ENCODE data around the gene TNK2.

The TNK2 gene

GRCh38 chr3:195900436-195901355, 7.7 kb downstream of the TNK2 start:
- in situ Hi-C loops (cut with HindIII; ENCODE audit: low sequenced_read_pairs): no loop called here

- in situ Hi-C loops (cut with HindIII; ENCODE audit: low sequenced_read_pairs): no loop called here
Measured at GRCh38 chr3:195899701-195900435, 8.5 kb downstream of the TNK2 start.

GRCh38 chr3:195897853-195898415, 10.4 kb downstream of the TNK2 start:
- in situ Hi-C loops (cut with HindIII; ENCODE audit: low sequenced_read_pairs): no loop called here

- in situ Hi-C loops (cut with HindIII; ENCODE audit: low sequenced_read_pairs): no loop called here
Measured at GRCh38 chr3:195897081-195897852, 11.1 kb downstream of the TNK2 start.

- in situ Hi-C loops (cut with HindIII; ENCODE audit: low sequenced_read_pairs): no loop called here
Measured at GRCh38 chr3:195896361-195897080, 11.8 kb downstream of the TNK2 start.

- in situ Hi-C loops (cut with HindIII; ENCODE audit: low sequenced_read_pairs): no loop called here
Measured at GRCh38 chr3:195895861-195896360, 12.4 kb downstream of the TNK2 start.

- in situ Hi-C loops (cut with HindIII; ENCODE audit: low sequenced_read_pairs): no loop called here
Measured at GRCh38 chr3:195895078-195895860, 13.1 kb downstream of the TNK2 start.

- in situ Hi-C loops (cut with HindIII; ENCODE audit: low sequenced_read_pairs): no loop called here
Measured at GRCh38 chr3:195893916-195894465, 14.4 kb downstream of the TNK2 start.

- in situ Hi-C loops (cut with HindIII; ENCODE audit: low sequenced_read_pairs): no loop called here
Measured at GRCh38 chr3:195893516-195893915, 14.8 kb downstream of the TNK2 start.

GRCh38 chr3:195893044-195893395, 15.3 kb downstream of the TNK2 start:
- in situ Hi-C loops (cut with HindIII; ENCODE audit: low sequenced_read_pairs): no loop called here

GRCh38 chr3:195892105-195893043, 16.0 kb downstream of the TNK2 start:
- in situ Hi-C loops (cut with HindIII; ENCODE audit: low sequenced_read_pairs): no loop called here

- in situ Hi-C loops (cut with HindIII; ENCODE audit: low sequenced_read_pairs): no loop called here
Measured at GRCh38 chr3:195891431-195892104, 16.8 kb downstream of the TNK2 start.

GRCh38 chr3:195889870-195890295, 18.5 kb downstream of the TNK2 start:
- in situ Hi-C loops (cut with HindIII; ENCODE audit: low sequenced_read_pairs): no loop called here

- in situ Hi-C loops (cut with HindIII; ENCODE audit: low sequenced_read_pairs): no loop called here
Measured at GRCh38 chr3:195888981-195889869, 19.1 kb downstream of the TNK2 start.

- in situ Hi-C loops (cut with HindIII; ENCODE audit: low sequenced_read_pairs): no loop called here
Measured at GRCh38 chr3:195888311-195888761, 20.0 kb downstream of the TNK2 start.

GRCh38 chr3:195887670-195888069, 20.7 kb downstream of the TNK2 start:
- in situ Hi-C loops (cut with HindIII; ENCODE audit: low sequenced_read_pairs): no loop called here

Data from DLD1 (cell line).